Upper lobe of left lung (tissue), 4 donors: Measurements from ENCODE around the gene UGT1A8.

Source experiments
- POLR2AphosphoS5 ChIP-seq, 2 donors: sonication (generic); formaldehyde crosslinking; IDR thresholded peaks; one replicate each; pipeline ENCODE4 v1.5.1; 2017; ENCODE audit warnings: antibody characterized with exemption in 2 of 2
- TF ChIP-seq, protein P1 (sequence below), 6 experiments: fragments of 450-650 bp in 4 of 6; fragments of 200-600 bp in 2 of 6; sonication (generic) in 2 of 6; IDR thresholded peaks; one replicate each; pipeline ENCODE4 v1.5.1; 2016 to 2019; ENCODE audit warnings: antibody characterized with exemption in 6 of 6

DNA sequence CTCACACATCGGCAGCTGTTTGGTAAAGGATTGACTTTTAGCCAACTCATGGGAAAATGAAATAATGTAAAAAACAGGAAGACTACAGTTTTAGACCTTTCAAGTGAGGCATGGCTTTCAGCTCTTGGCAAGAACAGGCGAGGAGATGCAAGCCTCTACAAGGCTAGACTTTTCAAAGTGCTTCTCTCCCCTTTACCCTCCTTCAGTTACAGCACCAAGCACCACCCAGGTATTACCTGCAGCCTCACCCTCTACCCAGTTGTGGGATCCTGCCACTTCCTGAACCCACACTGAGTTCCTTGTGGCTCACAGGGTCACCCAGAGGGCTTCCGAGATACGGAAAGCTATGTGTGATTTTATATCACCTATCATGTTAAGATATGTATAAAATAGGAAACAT is 33.5 kb downstream of the UGT1A8 start:
- TF ChIP-seq, protein P1, sequence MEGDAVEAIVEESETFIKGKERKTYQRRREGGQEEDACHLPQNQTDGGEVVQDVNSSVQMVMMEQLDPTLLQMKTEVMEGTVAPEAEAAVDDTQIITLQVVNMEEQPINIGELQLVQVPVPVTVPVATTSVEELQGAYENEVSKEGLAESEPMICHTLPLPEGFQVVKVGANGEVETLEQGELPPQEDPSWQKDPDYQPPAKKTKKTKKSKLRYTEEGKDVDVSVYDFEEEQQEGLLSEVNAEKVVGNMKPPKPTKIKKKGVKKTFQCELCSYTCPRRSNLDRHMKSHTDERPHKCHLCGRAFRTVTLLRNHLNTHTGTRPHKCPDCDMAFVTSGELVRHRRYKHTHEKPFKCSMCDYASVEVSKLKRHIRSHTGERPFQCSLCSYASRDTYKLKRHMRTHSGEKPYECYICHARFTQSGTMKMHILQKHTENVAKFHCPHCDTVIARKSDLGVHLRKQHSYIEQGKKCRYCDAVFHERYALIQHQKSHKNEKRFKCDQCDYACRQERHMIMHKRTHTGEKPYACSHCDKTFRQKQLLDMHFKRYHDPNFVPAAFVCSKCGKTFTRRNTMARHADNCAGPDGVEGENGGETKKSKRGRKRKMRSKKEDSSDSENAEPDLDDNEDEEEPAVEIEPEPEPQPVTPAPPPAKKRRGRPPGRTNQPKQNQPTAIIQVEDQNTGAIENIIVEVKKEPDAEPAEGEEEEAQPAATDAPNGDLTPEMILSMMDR (IDR thresholded peaks at IDR 0.05) = no peak
- TF ChIP-seq POLR2AphosphoS5 (IDR thresholded peaks at IDR 0.05) = no peak
